ENCODE data around the gene SYT2. TPM values are rescaled to one million over a fixed set of nuclear protein-coding genes. Genes with fewer than 3 reads are reported as not detected.

SYT2 gene
- total and polyA plus RNA-seq, 10 of the 15 experiments (the other 5 are each of a cell fraction or from before 2014, with no cell fraction given) = not detected

- ChIA-PET SMC1A (ENCODE audit: uncharacterized antibody, unreplicated experiment) (interaction anchor here (2.2 kb wide), 1 partner anchor 88 kb away, joined by 4 read pairs; no protein-coding TSS in a partner anchor), CTCF (no interaction called here), RAD21 (ENCODE audit: unreplicated experiment) (no interaction called here), POLR2A (no interaction called here)
- Histone ChIP-seq H3K36me3 (ENCODE audit: control insufficient read depth in 2 of 2, insufficient read depth in 2 of 2, low read length in 1 of 2) (no peaks in the 10 kb centered on the region), H4K20me1 (ENCODE audit: control insufficient read depth, insufficient read depth) (no peaks in the 10 kb centered on the region), H3K4me3 (no peak overlapping the region), H3K9ac (ENCODE audit: control insufficient read depth, insufficient read depth, low read length) (no peak overlapping the region), H3K79me2 (ENCODE audit: control insufficient read depth, insufficient read depth, low read length) (no peaks in the 10 kb centered on the region), H3K4me2 (ENCODE audit: control insufficient read depth, insufficient read depth) (no peak overlapping the region), H3K27me3 (replicated peaks in 1 of 2; ENCODE audit: control insufficient read depth in 2 of 2, insufficient read depth in 2 of 2, low read length in 1 of 2) (no peaks in the 10 kb centered on the region; a peak in 1 of 4 replicates), H3K4me1 (ENCODE audit: control insufficient read depth, insufficient read depth, low read length) (peaks cover 17% of the 10 kb centered on the region), H2AFZ (ENCODE audit: control insufficient read depth, low read depth, low read length) (no peak overlapping the region), H3K27ac (ENCODE audit: control insufficient read depth, insufficient read depth) (no peak overlapping the region), H3K9me3 (replicated peaks; ENCODE audit: control insufficient read depth, insufficient read depth, low read length) (no peaks in the 10 kb centered on the region)
- TF ChIP-seq CBX5 (IDR thresholded peaks at IDR 0.05; ENCODE audit: low read depth) = no peak
- TF ChIP-seq EGR1 (IDR thresholded peaks at IDR 0.05; ENCODE audit: borderline replicate concordance in 1 of 2, low read depth in 2 of 2, low read length in 2 of 2) = no peak
- no TSS peak for BruUV-seq (replicated peaks)
- in situ Hi-C loops (cut with MboI) (no loop called here), intact Hi-C loops (cut with micrococcal nuclease; ENCODE audit: unreplicated experiment) (no loop called here)
- no peak for FAIRE-seq
- WGBS (ENCODE audit: insufficient coverage, insufficient replicate concordance, low lambda C conversion rate, missing lambda C conversion rate) = 74% methylated on average over 10 of the region's 10 CpGs
- no peak for ATAC-seq
- no peak for DNase-seq (ENCODE audit: low read depth, low spot score)
These were observed 78.0 kb downstream of the SYT2 start for GRCh38 chr1:202632241-202632640.

- SMC1A ChIA-PET (ENCODE audit: uncharacterized antibody, unreplicated experiment) = interaction anchor here (2.2 kb wide), 1 partner anchor 89 kb away, joined by 4 read pairs; no protein-coding TSS in a partner anchor
- no TSS peak for BruUV-seq (replicated peaks)
- no peaks in the 10 kb centered on the region for H4K20me1 ChIP-seq (ENCODE audit: control insufficient read depth, insufficient read depth)
These were observed 79.0 kb downstream of the SYT2 start for GRCh38 chr1:202631076-202631923.

More at GRCh38 chr1:202631076-202631923, 79.0 kb downstream of the SYT2 start:
- Histone ChIP-seq H3K27ac (ENCODE audit: control insufficient read depth, insufficient read depth) (no peak overlapping the region), H3K4me2 (ENCODE audit: control insufficient read depth, insufficient read depth) (no peak overlapping the region), H3K4me1 (ENCODE audit: control insufficient read depth, insufficient read depth, low read length) (peaks cover 21% of the 10 kb centered on the region), H3K79me2 (ENCODE audit: control insufficient read depth, insufficient read depth, low read length) (no peaks in the 10 kb centered on the region), H3K27me3 (replicated peaks in 1 of 2; ENCODE audit: control insufficient read depth in 2 of 2, insufficient read depth in 2 of 2, low read length in 1 of 2) (no peaks in the 10 kb centered on the region; a peak in 1 of 4 replicates), H3K9me3 (replicated peaks; ENCODE audit: control insufficient read depth, insufficient read depth, low read length) (no peaks in the 10 kb centered on the region), H2AFZ (ENCODE audit: control insufficient read depth, low read depth, low read length) (no peak overlapping the region), H3K9ac (ENCODE audit: control insufficient read depth, insufficient read depth, low read length) (no peak overlapping the region), H3K4me3 (no peak overlapping the region), H3K36me3 (ENCODE audit: control insufficient read depth in 2 of 2, insufficient read depth in 2 of 2, low read length in 1 of 2) (no peaks in the 10 kb centered on the region)
- intact Hi-C loops (cut with micrococcal nuclease; ENCODE audit: unreplicated experiment) = no loop called here
- ATAC-seq (no peak), DNase-seq (ENCODE audit: low read depth, low spot score) (no peak), FAIRE-seq (no peak)
- TF ChIP-seq HDAC2 (IDR thresholded peaks at IDR 0.05) = no peak
- ChIA-PET CTCF (interaction anchor here (0.7 kb wide), 1 partner anchor 25 kb away, joined by 5 read pairs; no protein-coding TSS in a partner anchor), POLR2A (no interaction called here), RAD21 (ENCODE audit: unreplicated experiment) (no interaction called here)
- WGBS (ENCODE audit: insufficient coverage, insufficient replicate concordance, low lambda C conversion rate, missing lambda C conversion rate) = 34% methylated on average over 11 of the region's 11 CpGs
- in situ Hi-C loops (cut with MboI) = no loop called here
